ENCODE data around the gene TMEM131. TPM values are rescaled to one million over a fixed set of nuclear protein-coding genes. Genes with fewer than 3 reads are reported as not detected.

TMEM131 gene
- total and polyA plus RNA-seq, 10 of the 15 experiments (the other 5 are each of a cell fraction or from before 2014, with no cell fraction given), result 6.0 to 48.2 (median 23.2) TPM

DNA sequence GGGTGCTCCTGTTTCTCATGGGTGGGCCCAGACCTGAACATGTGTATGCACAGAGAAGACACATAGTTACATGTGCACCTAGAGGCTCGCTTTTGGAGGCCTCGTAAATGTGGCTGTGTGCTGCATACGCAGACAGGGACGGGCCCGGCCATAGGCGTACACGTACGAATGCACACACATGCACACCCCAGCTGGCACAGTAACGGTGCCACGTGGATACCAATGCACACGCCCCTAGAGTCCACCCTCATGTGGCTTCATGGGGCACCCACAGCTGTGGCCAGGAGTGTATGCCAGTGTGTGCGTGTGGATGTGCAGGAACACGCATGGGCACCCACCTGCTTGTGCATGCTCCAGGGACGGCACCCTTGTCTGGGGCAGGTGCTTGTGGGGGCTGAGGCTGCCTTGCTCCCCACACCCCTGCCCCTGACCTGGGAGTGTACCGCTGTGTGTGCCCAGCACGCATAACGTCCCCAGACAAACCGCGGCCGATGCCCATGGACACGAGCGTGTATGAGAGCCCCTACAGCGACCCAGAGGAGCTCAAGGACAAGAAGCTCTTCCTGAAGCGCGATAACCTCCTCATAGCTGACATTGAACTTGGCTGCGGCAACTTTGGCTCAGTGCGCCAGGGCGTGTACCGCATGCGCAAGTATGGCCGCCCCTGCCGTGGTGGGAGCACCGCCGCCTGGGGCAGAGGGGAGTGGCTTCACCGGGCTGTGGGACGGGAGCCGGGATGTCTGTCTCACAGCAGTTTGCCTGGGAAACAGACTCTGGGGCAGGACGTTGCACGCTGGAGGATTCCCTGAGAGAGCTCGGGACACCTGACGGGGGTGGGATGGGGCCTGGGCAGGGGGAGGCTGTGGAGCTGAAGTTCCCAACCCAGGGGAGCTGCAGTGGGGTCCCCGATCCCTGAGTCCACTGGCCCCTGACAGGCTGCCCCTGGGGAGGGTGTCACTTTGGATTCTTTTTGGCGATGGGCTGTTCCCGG lies 261.4 kb downstream of the TMEM131 start:
- FAIRE-seq (no peak), ATAC-seq (no peak), DNase-seq (ENCODE audit: low read depth, low spot score) (no peak)
- ChIA-PET CTCF (no interaction called here), POLR2A (no interaction called here), SMC1A (ENCODE audit: uncharacterized antibody, unreplicated experiment) (no interaction called here), RAD21 (ENCODE audit: unreplicated experiment) (no interaction called here)
- no peak overlapping the region for H3K27ac ChIP-seq (ENCODE audit: control insufficient read depth, insufficient read depth)
- H3K4me1 ChIP-seq (ENCODE audit: control insufficient read depth, insufficient read depth, low read length), result no peaks in the 10 kb centered on the region
- no peak overlapping the region for H3K9ac ChIP-seq (ENCODE audit: control insufficient read depth, insufficient read depth, low read length)
- no peaks in the 10 kb centered on the region for H3K27me3 ChIP-seq (replicated peaks in 1 of 2; ENCODE audit: control insufficient read depth in 2 of 2, insufficient read depth in 2 of 2, low read length in 1 of 2)
- no peaks in the 10 kb centered on the region for H3K36me3 ChIP-seq (ENCODE audit: control insufficient read depth in 2 of 2, insufficient read depth in 2 of 2, low read length in 1 of 2)
- WGBS (ENCODE audit: insufficient coverage, insufficient replicate concordance, low lambda C conversion rate, missing lambda C conversion rate), result 76% methylated on average over 43 of the region's 44 CpGs
- no peak for TF ChIP-seq KLF5 (IDR thresholded peaks at IDR 0.05; ENCODE audit: partially characterized antibody)
- TF ChIP-seq TBL1XR1 (IDR thresholded peaks at IDR 0.05; ENCODE audit: low read depth, low read length), result no peak
- TF ChIP-seq, protein P1, sequence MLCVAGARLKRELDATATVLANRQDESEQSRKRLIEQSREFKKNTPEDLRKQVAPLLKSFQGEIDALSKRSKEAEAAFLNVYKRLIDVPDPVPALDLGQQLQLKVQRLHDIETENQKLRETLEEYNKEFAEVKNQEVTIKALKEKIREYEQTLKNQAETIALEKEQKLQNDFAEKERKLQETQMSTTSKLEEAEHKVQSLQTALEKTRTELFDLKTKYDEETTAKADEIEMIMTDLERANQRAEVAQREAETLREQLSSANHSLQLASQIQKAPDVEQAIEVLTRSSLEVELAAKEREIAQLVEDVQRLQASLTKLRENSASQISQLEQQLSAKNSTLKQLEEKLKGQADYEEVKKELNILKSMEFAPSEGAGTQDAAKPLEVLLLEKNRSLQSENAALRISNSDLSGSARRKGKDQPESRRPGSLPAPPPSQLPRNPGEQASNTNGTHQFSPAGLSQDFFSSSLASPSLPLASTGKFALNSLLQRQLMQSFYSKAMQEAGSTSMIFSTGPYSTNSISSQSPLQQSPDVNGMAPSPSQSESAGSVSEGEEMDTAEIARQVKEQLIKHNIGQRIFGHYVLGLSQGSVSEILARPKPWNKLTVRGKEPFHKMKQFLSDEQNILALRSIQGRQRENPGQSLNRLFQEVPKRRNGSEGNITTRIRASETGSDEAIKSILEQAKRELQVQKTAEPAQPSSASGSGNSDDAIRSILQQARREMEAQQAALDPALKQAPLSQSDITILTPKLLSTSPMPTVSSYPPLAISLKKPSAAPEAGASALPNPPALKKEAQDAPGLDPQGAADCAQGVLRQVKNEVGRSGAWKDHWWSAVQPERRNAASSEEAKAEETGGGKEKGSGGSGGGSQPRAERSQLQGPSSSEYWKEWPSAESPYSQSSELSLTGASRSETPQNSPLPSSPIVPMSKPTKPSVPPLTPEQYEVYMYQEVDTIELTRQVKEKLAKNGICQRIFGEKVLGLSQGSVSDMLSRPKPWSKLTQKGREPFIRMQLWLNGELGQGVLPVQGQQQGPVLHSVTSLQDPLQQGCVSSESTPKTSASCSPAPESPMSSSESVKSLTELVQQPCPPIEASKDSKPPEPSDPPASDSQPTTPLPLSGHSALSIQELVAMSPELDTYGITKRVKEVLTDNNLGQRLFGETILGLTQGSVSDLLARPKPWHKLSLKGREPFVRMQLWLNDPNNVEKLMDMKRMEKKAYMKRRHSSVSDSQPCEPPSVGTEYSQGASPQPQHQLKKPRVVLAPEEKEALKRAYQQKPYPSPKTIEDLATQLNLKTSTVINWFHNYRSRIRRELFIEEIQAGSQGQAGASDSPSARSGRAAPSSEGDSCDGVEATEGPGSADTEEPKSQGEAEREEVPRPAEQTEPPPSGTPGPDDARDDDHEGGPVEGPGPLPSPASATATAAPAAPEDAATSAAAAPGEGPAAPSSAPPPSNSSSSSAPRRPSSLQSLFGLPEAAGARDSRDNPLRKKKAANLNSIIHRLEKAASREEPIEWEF (IDR thresholded peaks at IDR 0.05; ENCODE audit: insufficient replicate concordance, low read depth, low read length), result no peak
- no peak for TF ChIP-seq TCF3 (IDR thresholded peaks at IDR 0.05; ENCODE audit: borderline replicate concordance, insufficient read depth, low read depth, low read length)
- TF ChIP-seq POLR2AphosphoS2 (IDR thresholded peaks at IDR 0.05; ENCODE audit: low read depth, low read length), result no peak
- TF ChIP-seq ATF7 (IDR thresholded peaks at IDR 0.05; ENCODE audit: low read depth), result no peak
- TF ChIP-seq CBX5 (IDR thresholded peaks at IDR 0.05; ENCODE audit: low read depth), result no peak
- TF ChIP-seq, protein P2, sequence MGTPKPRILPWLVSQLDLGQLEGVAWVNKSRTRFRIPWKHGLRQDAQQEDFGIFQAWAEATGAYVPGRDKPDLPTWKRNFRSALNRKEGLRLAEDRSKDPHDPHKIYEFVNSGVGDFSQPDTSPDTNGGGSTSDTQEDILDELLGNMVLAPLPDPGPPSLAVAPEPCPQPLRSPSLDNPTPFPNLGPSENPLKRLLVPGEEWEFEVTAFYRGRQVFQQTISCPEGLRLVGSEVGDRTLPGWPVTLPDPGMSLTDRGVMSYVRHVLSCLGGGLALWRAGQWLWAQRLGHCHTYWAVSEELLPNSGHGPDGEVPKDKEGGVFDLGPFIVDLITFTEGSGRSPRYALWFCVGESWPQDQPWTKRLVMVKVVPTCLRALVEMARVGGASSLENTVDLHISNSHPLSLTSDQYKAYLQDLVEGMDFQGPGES (IDR thresholded peaks at IDR 0.05), result no peak
- TF ChIP-seq HDAC2 (IDR thresholded peaks at IDR 0.05), result no peak
- no peak for TF ChIP-seq GABPA (IDR thresholded peaks at IDR 0.05; ENCODE audit: low read depth)
- no peak for TF ChIP-seq NRF1 (conservative IDR thresholded peaks at IDR 0.05; ENCODE audit: low read depth, low read length)
- TF ChIP-seq, protein P3, sequence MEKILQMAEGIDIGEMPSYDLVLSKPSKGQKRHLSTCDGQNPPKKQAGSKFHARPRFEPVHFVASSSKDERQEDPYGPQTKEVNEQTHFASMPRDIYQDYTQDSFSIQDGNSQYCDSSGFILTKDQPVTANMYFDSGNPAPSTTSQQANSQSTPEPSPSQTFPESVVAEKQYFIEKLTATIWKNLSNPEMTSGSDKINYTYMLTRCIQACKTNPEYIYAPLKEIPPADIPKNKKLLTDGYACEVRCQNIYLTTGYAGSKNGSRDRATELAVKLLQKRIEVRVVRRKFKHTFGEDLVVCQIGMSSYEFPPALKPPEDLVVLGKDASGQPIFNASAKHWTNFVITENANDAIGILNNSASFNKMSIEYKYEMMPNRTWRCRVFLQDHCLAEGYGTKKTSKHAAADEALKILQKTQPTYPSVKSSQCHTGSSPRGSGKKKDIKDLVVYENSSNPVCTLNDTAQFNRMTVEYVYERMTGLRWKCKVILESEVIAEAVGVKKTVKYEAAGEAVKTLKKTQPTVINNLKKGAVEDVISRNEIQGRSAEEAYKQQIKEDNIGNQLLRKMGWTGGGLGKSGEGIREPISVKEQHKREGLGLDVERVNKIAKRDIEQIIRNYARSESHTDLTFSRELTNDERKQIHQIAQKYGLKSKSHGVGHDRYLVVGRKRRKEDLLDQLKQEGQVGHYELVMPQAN (conservative IDR thresholded peaks at IDR 0.05), result no peak
- intact Hi-C loops (cut with micrococcal nuclease; ENCODE audit: unreplicated experiment) (no loop called here), in situ Hi-C loops (cut with MboI) (loop anchor here (10.0 kb wide), 2 partner anchors 650 to 1670 kb away; no protein-coding TSS in a partner anchor)
- H2AFZ ChIP-seq (ENCODE audit: control insufficient read depth, low read depth, low read length), result no peak overlapping the region
- H3K4me3 ChIP-seq, result no peak overlapping the region
- no peak overlapping the region for H3K4me2 ChIP-seq (ENCODE audit: control insufficient read depth, insufficient read depth)
- H3K9me3 ChIP-seq (replicated peaks; ENCODE audit: control insufficient read depth, insufficient read depth, low read length), result peaks cover 2% of the 10 kb centered on the region; the same call in 1 of the 3 replicates
- H4K20me1 ChIP-seq (ENCODE audit: control insufficient read depth, insufficient read depth), result no peaks in the 10 kb centered on the region
- H3K79me2 ChIP-seq (ENCODE audit: control insufficient read depth, insufficient read depth, low read length), result no peaks in the 10 kb centered on the region
- BruUV-seq (replicated peaks), result no TSS peak

Data from GM12878 (cell line).